Inflammatory macrophage (primary cell): Measurements from ENCODE around the gene SYT5.
"Not testable (repeated sequence)": the region's sequence is repeated elsewhere in the genome, so short reads cannot be mapped to it uniquely, and the experiment has no call there.

Experiments used
- DNase-seq, 2 donors: peaks; one replicate each; pipeline ENCODE4 v3.0.0-alpha.2; 2020 to 2022
- total RNA-seq, 18 experiments: gene quantifications; one replicate each; lab custom pipeline; 2026; ENCODE audit warnings: mixed read lengths in 6 of 18, inconsistent platforms in 2 of 18; lab: John Stamatoyannopoulos, UW

Gene SYT5
- total RNA-seq = 0 to 0.12 (median 0) reads per million in 18 experiments

DNA sequence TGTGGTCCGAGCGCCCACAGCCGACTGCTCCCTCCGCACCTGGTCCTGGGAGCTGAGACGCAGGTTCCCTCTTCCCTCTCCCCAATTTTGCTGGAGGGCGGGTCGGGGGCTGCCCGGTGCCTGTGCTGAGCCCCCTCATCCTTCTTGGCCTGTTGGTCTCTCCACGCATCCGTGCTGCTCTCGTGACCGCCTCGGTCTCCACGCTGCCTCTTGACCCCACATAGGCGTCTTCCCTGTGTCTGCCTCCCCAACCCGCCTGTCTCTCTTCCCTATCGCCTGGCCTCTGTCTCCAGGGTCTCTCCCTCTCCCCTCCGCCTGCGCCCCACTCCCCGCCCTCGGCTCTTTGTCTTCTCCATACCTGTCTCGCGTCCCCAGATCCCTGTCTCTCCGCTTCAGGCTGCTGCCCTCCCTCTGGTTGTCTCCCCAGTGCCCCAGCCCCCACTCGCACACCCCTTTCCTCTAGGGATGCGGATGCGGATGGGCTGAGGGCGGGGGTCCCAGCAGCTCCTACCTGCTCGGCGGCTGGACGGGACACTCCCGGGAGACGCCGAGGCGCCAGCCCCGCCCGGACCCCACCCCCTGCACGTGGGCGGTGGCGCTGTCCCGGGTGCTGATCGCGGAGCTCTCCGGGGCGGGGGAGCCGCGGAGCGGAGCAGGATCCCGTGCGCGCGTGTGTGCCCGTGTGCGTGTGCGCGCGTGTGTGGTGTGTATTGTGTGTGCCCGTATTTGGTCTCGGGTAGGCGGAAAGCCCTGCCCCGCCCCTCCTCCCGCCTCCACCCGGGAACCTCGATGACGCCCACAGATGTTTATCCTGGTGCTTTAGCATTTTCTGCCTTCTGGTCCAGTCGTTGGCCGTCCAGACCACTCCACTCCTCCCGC is at the start of gene SYT5:
Gene SYT5, minus strand, starts transcription at position 684 of the 879 bp plus-strand sequence. CDS start 1,248 bp downstream, outside the sequence.
- DNase-seq = peak; percentile 27 to 44

DNA sequence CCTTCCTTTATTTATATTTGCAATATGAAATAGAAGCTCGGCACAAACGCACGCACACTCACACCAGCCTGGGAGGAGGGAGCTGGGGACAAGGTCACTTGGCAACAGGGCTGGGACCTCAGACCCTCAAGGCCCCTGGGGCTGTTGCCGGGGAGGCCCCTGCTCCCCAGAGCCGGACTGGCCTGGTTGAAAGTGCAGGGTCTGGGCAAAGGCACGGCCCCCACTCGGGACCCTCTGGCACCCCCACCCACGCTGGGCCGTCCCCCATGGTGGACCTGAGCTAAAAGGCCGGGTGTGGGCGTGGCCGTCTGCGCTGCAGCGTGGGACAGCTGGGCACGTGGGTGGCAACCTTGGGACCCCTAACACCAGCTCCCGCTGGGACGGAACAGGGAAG is 49.7 kb upstream of the SYT5 start:
- DNase-seq = no peak

DNA sequence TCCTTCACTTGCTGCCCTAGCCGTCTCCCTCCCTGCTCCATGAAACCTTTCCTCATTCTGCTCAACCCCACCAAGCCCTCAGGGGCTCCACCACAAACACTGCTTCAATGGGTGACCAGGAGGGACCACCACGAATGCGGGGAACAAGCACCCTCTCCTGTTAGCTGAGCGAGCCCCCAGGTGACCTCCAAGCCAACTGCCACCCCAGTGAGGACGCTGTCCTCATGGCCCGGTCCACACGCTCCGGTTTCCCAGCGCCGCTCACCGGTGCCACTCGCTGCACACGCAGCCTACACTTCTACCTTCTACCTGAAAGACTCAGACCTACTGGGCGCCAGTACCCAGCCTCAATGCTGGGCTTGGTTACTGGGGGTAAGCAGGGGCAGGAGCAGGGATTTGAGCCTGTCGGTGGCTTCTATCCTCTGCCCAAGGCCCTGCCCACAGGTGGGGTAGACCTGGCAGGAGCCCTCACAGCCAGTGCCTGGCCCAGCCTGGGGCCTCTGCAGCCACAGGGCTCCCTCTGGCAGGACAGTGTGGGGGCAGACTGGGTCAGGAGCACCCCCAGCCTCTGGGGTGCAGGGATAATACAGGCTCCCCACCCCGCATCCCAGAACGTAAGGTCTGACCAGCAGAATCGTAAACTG is 49.2 kb upstream of the SYT5 start:
- DNase-seq = no peak

DNA sequence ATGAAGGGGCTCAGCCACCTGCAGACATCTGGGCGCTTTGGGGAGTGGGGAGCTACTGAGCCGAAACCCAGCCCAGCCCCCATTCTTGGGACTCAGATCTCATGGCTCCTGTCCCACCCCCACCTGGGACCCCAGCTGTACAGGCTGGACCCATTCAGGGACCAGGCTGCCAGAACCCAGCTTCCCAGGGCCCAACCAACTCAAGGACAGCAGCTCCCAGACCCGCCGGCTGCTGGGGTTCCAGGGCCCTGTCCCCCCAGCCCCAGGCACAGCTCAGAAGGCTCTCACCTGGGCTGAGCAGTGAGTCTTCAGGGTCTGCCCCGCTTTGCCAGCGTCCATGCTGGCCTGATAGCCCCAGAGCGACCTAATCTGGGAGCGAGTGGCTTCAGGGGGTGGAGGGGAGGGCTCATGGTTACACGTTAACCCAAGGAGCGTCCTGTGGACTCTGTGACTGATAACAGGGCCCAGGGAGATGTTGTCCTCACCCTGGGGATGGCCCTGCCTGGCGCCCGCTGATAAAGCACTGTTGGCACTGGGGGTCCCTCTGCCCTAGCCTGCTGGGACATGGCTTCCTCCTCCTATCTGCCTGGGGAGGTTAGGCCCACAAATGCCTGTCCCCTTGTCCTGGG is 48.4 kb upstream of the SYT5 start, which contains the start of gene TMEM86B:
Gene TMEM86B, minus strand, starts transcription at position 361 of the 629 bp plus-strand sequence. Its CDS starts 22 bp downstream, at position 339.
- no peak for DNase-seq

DNA sequence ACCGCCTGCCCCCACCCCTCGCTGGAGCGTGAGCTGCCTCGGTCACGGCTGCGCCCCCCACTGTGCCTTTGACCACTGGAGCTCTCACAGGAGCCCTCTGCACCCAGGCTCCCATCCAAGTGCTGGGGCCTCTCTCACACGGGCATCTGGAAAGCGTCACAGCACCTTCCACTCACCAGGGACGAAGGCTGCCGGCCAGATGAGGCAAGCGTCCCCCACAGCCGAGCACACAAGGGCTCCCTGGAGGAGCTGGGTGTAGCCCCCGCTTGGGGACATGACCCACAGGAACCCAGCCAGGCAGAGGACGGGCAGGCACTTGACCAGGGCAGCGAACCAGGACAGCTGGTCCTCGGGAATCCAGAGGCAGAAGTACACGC is 47.9 kb upstream of the SYT5 start:
- no peak for DNase-seq

DNA sequence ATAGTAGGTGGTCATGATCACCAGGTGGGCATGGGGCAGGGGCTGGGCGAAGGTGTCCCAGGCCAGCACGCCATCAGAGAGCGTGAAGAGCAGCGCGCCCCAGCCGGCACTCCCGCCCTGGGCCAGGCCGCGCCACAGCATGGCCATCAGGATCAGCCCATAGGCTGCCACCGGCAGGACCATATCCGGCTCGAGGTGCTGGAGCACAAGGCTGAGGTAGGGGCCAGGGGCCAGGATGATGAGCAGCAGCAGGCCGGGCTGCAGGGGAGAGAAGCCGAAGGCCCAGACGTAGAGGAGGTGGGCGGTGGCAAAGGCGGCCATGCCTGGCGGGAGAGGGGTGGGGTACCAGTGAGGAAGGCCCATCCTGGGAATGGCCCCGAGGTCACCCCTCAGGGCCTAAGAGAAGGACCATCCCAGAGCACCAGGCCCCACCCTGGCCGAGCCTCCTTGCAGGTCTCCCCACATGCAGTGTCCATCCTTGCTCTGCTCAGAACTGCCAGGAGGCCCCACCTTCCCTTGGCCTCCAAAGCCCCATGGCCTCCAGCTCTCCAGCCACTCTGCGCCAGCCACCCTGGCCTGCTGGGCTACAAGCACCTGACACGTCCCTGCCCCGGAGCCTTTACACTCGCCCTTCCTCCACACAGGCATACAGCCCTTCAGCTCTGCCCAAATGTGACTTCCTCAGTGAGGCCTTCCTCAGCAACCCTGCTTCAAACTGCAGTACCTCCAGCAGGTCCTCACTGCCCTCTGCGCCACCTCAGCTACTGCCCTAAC is 47.3 kb upstream of the SYT5 start:
- DNase-seq = no peak

DNA sequence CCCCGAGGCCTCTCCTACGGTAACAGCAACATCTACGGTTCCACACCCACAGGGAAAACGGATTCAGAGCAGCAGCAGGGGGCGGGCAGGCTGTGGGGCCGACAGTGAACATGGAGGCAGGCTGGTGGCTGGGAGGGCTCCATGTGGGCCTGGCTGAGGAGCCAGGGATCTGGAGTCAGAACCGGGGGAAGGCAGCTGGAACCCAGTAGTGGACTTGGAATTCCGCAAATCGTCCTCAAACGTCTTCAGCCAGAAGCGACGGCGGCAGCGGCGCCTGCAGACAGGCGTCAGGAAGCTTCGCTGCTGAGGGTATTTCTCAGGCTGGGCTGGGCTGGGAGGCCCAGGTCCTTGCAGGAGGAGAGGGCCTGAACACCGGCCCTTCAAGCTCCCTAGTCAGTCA is 46.7 kb upstream of the SYT5 start:
- no peak for DNase-seq

DNA sequence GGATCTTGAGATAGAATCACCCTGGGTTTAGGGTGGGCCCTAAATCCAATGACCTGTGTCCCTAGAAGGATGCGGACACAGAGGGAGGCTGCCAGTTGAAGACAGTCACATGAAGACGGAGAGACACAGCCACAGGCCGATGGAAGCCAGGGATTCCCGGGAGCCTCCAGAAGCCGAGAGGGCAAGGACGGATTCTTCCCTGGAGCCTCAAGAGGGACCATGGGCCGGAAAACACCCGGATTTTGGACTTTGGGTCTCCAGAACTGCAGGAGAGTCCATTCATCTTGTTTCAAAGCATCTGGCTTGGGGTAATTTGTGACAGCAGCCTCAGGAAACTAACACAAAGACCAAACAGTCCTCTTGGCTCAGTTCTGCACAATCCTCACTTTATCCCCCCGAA is 46.2 kb upstream of the SYT5 start:
- no peak for DNase-seq

DNA sequence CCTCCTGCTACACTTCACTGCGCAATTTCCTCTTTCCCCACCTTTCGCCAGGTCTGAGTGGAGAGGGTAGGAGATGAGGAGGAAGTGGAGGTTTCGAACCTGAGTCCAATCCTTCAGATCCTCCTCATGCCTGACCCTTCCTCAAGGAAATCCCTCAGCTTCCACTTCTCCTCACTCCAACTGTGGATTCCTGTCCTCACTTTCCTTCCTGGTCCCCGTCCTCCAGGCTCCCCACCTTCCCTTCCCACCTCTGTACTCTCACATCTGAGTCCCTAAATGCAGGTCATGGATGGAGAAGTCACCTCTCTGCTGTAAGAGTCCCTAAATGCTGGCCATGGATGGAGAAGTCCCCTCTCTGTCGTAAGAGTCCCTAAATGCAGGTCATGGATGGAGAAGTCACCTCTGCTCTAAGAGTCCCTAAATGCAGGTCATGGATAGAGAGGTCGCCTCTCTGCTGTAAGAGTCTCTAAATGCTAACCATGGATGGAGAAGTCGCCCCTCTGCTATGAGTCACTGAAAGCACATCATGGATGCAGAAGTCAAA is 45.4 kb upstream of the SYT5 start:
- no peak for DNase-seq

DNA sequence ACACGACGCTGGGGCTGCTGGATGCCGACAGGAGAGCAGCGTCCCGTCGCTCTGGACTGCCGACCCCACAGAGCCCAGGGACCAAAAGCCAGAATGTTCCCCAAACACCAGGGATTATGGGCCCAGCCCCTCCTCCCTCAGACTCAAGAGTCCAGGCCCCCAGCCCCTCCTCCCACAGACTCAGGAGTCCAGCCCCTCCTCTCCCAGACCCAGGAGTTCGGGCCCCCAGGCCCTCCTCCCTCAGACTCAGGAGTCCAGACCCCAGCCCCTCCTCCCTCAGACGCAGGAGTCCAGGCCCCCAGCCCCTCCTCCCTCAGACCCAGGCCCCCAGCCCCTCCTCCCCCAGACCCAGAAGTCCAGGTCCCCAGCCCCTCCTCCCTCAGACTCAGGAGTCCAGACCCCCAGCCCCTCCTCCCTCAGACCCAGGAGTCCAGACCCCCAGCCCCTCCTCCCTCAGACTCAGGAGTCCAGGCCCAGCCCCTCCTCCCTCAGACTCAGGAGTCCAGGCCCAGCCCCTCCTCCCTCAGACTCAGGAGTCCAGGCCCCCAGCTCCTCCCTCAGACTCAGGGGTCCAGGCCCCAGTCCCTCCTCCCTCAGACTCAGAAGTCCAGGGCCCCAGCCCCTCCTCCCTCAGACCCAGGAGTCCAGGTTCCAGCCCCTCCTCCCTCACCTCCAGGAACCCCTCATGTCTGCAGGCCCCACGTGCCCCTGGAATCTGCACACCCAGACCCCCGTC is 44.8 kb upstream of the SYT5 start:
- DNase-seq = not testable (repeated sequence)

DNA sequence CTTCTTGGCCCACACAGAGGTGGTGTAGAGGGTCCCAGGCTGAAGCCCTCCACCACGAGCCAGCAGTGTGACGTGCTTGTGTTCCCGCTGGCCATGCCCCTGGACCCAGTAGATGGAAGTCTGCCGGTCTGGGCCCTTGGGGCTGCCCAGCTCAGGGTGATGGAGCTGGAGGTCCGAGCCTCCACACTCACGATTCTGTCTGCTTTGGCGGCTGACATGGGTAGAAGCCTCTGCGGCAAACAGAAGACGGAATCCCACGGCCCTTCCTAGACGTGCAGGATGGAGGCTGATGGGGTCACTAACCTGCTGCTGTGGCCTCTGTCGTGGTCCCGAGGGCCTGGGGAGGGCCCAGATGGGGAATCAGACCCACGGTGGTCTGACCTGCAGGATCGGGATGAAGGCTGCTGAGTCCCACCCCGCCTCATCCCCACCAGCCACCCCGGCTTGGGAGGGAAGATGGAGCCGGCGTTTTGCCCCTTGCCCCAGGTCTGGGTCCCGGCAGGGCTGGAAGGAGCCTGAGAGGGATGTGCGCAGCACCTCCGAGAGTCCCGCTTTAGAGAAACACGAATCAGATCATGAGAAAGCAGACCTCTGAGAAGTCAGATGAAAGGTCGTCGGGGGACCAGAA is 44.1 kb upstream of the SYT5 start:
- no peak for DNase-seq

DNA sequence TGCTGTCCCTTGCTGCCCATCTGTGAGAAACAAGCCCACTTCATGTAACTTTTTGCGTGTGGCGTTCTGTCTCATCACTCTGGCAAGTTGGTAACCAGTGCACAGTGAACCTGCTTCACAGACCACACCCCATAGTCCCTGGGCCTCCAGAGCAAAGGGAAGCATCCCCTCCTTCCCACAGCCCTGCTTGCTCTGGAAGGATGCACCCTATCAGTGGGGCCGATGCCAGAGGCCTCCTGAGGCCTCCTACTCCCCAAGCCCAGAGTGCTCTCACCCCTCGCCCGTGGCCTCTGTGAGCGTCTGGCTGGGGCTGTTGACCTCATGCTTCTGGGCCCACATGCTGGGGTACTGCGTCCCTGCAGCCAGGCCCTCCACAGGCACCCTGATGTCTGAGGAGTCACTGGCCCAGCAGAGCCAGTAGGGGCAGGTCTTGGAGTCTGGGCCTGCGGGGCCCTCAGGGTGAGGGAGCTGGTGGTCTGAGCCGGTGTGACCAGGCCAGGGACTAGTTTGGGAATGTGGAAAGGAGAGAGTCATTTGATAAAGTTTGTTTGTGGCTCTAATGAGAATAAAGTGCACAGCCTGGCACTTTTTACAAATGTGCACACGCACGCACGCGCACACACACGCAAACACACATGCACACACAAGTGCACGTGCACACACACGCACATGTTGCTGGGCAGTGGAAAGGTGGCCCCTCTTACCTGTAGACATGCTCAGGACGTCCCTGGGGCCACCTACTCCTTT is 43.4 kb upstream of the SYT5 start:
- no peak for DNase-seq

DNA sequence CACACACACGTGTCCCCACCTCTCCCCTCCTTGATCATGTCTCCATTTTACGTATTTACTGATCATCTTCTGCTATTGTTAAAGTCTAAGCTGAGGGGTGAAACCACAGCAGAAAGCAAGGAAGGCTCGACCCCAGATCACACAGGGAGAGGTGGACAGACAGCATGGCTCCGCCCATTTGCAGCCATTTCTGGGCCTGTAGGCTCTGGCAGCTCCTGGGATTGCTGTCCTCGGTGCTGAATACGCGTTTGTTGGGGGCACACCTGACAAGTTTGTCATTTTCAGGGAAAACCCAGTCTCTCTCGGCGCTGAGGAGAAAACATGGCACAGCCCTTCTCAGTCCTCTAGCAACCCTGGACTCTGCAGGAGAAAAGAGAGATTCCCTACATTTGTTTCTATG is 40.4 kb upstream of the SYT5 start:
- DNase-seq = no peak

DNA sequence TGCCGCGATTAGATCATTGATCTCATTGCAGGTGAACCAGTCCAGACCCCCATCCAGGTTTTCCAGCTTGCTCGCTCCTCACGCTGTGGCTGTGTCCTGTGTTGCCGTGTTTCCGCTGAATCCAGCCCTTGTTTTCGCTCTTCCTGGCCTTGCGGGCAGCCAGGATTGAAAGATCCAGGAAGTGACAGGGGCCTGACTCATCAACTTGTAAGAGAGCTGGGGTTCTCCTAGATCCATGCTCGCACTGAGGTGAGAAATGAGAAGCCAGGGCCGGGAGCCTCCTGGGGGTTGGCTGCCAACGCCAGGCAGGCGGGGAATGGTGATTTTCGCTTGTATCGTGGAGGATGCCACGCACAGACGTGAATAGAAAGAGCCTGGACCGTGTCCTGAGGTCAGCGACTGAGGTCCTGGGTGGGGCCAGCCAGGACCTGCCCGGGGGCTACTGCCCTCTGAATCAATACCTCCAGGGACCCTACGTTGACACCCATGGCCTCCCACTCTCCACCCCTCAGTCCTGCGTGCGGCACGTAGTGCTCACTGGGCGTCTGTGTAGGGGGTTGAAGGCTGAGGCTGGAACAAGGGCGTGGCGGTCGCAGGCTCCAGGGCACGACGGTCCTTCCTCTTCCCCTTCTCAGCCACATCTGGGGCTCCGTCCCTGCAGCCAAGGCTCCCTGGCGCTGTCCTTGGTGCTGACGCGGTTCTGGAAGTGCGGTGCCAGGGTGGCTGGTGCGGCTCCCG is 36.5 kb upstream of the SYT5 start:
- DNase-seq = peak; percentile 91 to 94

DNA sequence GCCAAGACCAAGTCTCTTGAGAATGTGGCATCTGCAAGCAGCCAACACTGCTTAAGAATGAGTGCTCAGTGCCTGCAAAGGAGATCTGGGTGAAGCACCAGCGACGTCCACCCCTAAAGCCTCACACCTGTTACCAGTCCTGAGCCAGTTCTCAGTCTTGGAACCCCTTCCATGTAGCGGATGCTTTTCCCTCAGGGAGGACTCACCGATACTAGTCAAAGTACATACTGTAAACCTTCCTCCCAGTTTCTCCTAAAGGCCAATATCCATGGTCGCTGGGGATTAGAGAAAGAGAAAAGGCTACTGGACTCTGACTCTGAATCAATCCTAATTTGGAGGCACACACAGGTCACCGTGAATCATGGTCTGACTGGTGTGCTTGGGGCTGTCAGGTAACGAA is 33.5 kb upstream of the SYT5 start:
- no peak for DNase-seq

DNA sequence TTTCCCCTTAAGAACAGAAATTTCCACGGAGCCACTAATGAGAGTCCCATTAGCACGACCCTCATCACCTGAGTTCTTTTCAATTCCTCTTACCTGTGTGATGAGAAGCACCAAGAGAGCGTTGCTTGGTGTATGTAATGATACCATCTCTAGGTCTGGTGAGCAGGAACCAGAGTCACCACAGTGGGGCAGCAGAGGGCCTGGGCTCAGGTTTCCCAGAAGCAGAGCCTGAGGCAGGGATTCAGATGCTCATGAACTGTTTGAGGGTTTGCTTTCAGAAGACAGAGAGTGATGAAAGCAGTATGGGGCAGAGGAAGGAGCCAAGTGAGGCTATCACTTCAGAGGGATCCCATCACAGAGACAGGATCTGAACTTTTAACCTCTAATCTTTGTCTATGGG is 32.4 kb upstream of the SYT5 start:
- peak; percentile 59 to 63 for DNase-seq

DNA sequence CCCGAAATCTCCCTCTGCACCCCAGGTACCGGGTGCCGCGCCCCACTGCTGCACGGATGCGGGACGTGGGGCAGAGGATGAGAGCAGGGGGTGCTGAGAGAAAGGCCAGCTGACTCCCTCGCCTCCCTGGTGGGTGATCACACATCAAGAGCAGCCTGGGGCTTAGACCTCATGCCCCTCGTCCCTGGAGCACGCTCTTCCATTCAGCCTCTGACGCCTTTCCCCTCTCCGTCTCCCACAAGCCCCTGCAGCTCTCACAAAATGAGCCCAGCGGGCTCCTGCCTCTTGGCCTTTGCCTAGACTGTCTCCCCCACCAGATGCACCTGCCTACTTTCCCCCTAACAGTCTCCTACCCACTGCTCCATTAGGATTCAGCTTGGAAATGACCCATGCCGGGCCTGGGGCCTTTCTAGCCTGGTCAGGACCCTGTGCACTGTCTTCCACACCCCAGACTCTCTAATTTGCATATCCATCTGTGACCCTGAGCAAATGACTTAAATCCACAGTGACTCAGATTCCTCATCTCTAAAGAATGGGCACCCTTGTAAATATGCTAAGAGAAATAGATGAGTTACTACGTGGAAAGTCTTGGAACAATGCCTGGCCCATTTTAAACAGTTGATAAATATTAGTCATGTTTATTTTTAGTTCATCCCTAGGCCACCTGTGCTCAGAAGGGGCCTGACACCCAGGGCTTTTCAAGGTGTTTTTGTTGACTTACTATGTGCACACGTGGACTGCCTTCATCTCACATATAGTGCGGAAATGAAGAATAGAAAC is 29.8 kb upstream of the SYT5 start:
- no peak for DNase-seq

DNA sequence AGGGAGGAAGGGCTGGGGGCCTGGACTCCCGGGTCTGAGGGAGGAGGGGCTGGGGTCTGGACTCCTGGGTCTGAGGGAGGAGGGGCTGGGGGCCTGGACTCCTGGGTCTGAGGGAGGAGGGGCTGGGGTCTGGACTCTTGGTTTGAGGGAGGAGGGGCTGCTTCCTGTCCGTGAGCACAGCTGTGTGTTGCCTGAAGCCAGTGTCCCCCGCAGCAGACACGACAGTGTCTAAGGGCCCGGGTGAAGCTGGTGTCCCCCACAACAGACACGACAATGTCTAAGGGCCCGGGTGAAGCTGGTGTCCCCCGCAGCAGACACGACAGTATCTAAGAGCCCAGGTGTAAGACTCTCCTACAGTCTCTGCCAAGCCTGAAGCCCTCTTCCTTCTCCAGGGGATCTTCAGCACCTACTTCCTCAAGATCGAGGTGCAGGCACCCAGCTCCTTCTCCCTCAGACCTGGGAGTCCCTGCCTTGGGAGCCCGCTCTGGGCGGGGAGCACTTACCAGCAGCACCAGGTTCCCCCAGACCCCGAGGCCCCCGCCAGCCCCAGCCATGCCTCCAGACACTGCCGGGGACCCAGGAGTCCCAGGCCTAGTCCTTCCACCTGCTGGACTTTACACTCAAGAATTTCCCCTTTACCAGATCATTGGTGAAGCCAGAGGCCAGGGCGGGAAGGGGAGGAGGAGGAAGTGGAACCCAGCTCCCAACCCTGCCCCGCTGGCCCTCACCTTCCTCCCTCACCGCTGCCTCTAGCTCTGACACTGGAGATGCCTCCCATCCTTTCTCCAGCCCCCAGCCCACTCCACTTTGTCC is 29.0 kb upstream of the SYT5 start, which contains the start of gene PTPRH:
Gene PTPRH, minus strand, starts transcription at position 622 of the 813 bp plus-strand sequence. Its CDS starts 68 bp downstream, at position 554.
- DNase-seq = no peak
